AG10803 (cell line): ENCODE results near the gene ANKRD13A.

ENCODE experiments used
- DNase-seq: peaks from one replicate; pipeline ENCODE4 v3.0.0; 2010; ENCODE audit warnings: low read depth
- H3K4me3 ChIP-seq: 2 replicates; pipeline ENCODE4 v1.5.1; 2011; ENCODE audit warnings: mild to moderate bottlenecking, low read length, control low read depth
- TF ChIP-seq, protein P1 (sequence below): conservative IDR thresholded peaks from 2 replicates; pipeline ENCODE4 v1.5.1; 2011; ENCODE audit warnings: mild to moderate bottlenecking, low read length, control low read depth, inconsistent platforms

Gene ANKRD13A

GRCh38 chr12:109958374-109958773 lies 40.9 kb upstream of the ANKRD13A start:
- no peak overlapping the region for H3K4me3 ChIP-seq
- DNase-seq: no peak
- TF ChIP-seq, protein P1, sequence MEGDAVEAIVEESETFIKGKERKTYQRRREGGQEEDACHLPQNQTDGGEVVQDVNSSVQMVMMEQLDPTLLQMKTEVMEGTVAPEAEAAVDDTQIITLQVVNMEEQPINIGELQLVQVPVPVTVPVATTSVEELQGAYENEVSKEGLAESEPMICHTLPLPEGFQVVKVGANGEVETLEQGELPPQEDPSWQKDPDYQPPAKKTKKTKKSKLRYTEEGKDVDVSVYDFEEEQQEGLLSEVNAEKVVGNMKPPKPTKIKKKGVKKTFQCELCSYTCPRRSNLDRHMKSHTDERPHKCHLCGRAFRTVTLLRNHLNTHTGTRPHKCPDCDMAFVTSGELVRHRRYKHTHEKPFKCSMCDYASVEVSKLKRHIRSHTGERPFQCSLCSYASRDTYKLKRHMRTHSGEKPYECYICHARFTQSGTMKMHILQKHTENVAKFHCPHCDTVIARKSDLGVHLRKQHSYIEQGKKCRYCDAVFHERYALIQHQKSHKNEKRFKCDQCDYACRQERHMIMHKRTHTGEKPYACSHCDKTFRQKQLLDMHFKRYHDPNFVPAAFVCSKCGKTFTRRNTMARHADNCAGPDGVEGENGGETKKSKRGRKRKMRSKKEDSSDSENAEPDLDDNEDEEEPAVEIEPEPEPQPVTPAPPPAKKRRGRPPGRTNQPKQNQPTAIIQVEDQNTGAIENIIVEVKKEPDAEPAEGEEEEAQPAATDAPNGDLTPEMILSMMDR: no peak

- no peak for DNase-seq
- no peak overlapping the region for H3K4me3 ChIP-seq
- TF ChIP-seq, protein P1: no peak
Observed at GRCh38 chr12:109959411-109960093, 39.7 kb upstream of the ANKRD13A start.

GRCh38 chr12:109961201-109961600 lies 38.0 kb upstream of the ANKRD13A start:
- peak; percentile 53 for DNase-seq
- TF ChIP-seq, protein P1: no peak
- no peak overlapping the region for H3K4me3 ChIP-seq

DNA sequence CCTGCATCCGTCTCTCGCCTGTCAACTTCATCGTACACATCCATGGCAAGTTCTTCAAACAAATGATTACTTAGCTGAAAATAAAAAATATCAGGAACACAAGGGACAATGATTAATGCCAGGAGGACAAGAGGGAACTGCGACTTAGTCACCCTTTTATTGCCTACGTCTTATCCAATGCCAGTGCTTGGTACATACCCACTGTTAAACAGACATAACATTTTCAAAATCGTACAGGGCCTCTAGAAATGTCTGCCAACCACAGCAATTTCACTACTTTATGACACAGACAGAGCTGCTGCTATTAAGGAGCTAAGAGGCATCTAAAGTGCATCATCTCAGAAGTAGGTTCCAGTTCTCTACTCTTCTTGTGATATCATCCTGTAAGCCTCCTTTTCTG lies 37.6 kb upstream of the ANKRD13A start:
- no peak overlapping the region for H3K4me3 ChIP-seq
- TF ChIP-seq, protein P1: no peak
- peak; percentile 60 for DNase-seq

DNA sequence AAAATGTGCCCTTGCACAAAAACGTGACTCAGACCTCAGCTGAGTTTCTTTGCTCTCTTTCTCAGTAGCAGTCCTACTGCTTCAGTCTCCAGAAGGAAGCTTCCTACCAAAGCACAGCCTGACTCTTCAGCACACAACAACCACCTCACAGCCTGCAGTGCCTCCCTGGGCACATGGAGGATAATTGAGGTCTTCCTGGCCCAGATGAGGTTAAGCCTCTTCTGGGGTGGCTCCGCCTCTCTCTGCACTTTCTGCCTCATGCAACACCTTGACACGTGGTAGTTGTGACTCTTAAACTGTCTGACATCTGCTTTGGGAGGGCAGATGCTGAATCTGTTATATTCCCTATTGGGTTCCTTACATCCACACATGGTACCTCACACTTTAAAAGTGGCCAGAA lies 36.8 kb upstream of the ANKRD13A start:
- DNase-seq: peak; percentile 18
- TF ChIP-seq, protein P1: no peak

GRCh38 chr12:109963330-109963729 lies 35.9 kb upstream of the ANKRD13A start:
- TF ChIP-seq, protein P1: no peak
- no peak for DNase-seq
- no peak overlapping the region for H3K4me3 ChIP-seq

More for the DNA sequence above, 36.8 kb upstream of the ANKRD13A start:
- H3K4me3 ChIP-seq: no peak overlapping the region

DNA sequence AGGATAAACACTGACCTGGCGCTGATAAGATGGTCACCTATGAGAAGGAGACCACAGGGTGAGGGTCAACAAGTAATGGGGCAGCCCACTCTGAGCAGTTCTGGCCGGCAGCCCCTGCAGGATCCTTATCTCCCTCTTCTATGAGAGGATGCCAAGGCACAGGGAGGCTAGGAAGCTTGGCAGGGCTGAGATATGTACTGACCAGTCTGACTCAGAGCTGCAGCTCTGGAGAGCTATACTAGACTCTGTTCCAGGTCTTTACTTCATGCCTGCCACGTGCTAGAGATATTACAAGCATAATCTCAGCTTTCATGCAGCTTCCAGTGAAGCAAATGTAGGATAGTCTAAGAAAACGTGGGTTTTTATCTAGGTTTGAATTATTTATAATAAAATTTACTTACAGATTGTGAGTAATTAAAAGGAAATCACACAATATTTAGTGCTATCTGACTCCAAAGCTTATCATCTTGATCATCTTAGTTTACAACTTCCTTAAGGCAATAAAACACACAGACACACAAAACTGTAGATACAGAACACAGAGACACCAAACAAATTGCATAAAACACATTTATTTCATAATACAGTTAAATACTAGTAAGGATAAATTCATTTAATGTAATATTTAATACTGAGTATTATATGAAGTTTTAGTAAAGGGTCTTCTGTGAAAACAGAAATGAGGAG lies 35.3 kb upstream of the ANKRD13A start:
- H3K4me3 ChIP-seq: no peak overlapping the region
- peak; percentile 61 for DNase-seq
- TF ChIP-seq, protein P1: no peak
